Erythroblast (primary cell): ENCODE measurements around the gene FBXW9.

ENCODE experiments used
- GATA1 ChIP-seq: IDR thresholded peaks from 2 replicates; pipeline ENCODE4 v1.6.1; 2011; ENCODE audit warnings: low read depth, mild to moderate bottlenecking, control low read depth, low read length, moderate library complexity
- POLR2A ChIP-seq: IDR thresholded peaks from 2 replicates; pipeline ENCODE4 v1.6.1; 2011; ENCODE audit warnings: mild to moderate bottlenecking, low read length

DNA sequence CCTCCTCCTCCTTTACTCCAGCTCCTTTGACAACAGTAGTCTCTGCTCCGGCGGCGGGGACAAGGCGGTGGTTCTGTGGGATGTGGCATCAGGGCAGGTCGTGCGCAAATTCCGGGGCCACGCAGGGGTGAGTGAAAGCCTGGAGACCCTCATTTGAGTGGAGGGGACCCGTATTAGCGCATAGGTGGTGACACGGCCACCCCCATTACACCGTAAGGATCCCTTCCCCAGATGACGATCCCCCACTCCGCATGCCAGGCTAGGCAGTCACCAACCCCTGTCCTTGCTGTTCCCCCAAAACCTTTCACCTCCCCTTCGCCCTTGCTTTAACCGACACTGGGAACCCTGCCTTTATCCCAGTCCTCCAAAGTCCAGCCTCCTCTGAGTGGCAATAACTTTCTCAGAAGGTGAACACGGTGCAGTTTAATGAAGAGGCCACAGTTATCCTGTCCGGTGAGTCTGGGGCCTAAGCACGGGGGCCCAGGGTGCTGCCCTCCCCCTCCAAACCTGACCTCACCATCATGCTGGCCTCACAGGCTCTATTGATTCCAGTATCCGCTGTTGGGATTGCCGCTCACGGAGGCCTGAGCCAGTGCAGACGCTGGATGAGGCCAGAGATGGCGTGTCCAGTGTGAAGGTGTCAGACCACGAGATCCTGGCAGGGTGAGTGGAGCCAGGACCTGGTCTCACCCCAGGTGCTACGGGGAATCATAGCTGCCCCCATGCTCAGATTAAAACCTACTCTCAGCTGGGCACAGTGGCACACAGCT, 26.1 kb downstream of the FBXW9 start:
- TF ChIP-seq POLR2A (no peak), GATA1 (no peak)
